Muscle layer of colon (tissue), 2 donors: ENCODE results near the gene GRB7.
A peak's percentile ranks its signal among the peaks of the same experiment; 100 is the strongest.
"Not testable (repeated sequence)": the region's sequence is repeated elsewhere in the genome, so short reads cannot be mapped to it uniquely, and the experiment has no call there.

ENCODE experiments used
- H3K27ac ChIP-seq: one replicate; pipeline ENCODE4 v1.7.0; 2013; ENCODE audit warnings: low read depth, mild to moderate bottlenecking, low read length, moderate library complexity
- H3K27me3 ChIP-seq, 2 donors: one replicate each; pipeline ENCODE4 v1.7.0; 2013; ENCODE audit warnings: low read length in 2 of 2, mild to moderate bottlenecking in 2 of 2; ENCODE audit not compliant: insufficient read depth in 2 of 2, control insufficient read depth in 1 of 2
- H3K36me3 ChIP-seq: one replicate; pipeline ENCODE4 v1.7.0; 2013; ENCODE audit warnings: mild to moderate bottlenecking, low read length; ENCODE audit not compliant: insufficient read depth
- H3K4me1 ChIP-seq: one replicate; pipeline ENCODE4 v1.7.0; 2013; ENCODE audit warnings: mild to moderate bottlenecking, low read length; ENCODE audit not compliant: insufficient read depth
- H3K4me3 ChIP-seq, 2 donors: one replicate each; pipeline ENCODE4 v1.7.0; 2013; ENCODE audit warnings: low read length in 2 of 2, low read depth in 1 of 2, mild to moderate bottlenecking in 1 of 2, moderate library complexity in 1 of 2
- H3K9ac ChIP-seq: one replicate; pipeline ENCODE4 v1.7.0; 2013; ENCODE audit warnings: low read length
- H3K9me3 ChIP-seq: one replicate; pipeline ENCODE4 v1.7.0; 2013; ENCODE audit warnings: mild to moderate bottlenecking, low read length
- donor health status: abdominal sarcoma.
- donor health status: Adenocarcinoma of cecum.

GRB7 gene

GRCh38 chr17:39737760-39738567 is at the start of gene GRB7:
TSS of gene GRB7 (plus strand) at chr17:39737938. CDS start at chr17:39742302, 4,364 bp downstream.
- H3K4me3 ChIP-seq = no peak within 1 kb of the TSS
- H3K36me3 ChIP-seq = no peaks in the 10 kb centered on the region
- peaks cover 24 to 71% of the 10 kb centered on the region in 2 donors for H3K27me3 ChIP-seq
- no peaks in the 10 kb centered on the region for H3K9me3 ChIP-seq
- no peak within 1 kb of the TSS for H3K9ac ChIP-seq
- peaks cover 9% of the 10 kb centered on the region for H3K4me1 ChIP-seq
- H3K27ac ChIP-seq = no peak within 1 kb of the TSS

DNA sequence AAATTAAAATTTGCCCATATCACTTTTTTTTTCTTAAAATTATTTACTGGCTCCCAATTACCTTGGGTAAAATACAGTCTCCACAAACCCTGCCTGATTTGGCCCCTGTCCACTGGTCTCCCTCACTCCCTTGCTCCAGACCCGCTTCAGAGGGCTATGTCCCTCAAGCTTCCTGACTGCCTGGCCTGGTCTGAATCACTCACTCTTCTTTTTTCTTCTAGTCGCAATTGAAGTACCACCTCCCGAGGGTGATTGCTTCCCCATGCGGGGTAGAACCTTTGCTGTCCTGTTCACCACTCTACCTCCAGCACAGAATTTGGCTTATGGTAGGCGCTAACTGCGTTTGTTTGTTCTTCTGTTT is 49.3 kb upstream of the GRB7 start:
- peaks cover 15% of the 10 kb centered on the region for H3K4me1 ChIP-seq
- peaks cover 11% of the 10 kb centered on the region for H3K36me3 ChIP-seq
- no peaks in the 10 kb centered on the region for H3K9me3 ChIP-seq
- H3K9ac ChIP-seq = no peak overlapping the region
- peak overlapping the region; percentile 81 for H3K27ac ChIP-seq
- no peaks in the 10 kb centered on the region for H3K27me3 ChIP-seq
- peak overlapping the region; percentile 91 to 95 for H3K4me3 ChIP-seq

DNA sequence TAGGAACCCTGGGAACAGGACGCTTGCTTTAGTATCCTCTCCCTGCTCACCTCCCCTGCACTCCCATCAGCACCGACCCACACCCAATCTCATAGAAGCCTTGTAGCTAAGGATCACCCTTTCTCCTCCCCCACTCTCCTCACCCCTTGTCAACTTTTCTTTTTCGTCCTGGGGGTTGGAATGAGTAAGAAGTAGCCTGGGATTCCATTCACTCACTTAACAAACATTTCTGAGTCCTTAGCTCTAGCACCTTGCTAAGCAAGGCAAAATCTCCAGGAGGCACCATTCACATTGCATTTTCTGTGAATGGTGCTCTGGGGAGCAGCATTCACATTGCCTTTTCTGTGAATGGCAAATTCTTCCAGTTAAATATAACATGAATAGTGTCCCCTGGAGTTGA is 48.8 kb upstream of the GRB7 start:
- Histone ChIP-seq H3K4me1 (peaks cover 15% of the 10 kb centered on the region), H3K36me3 (peaks cover 9% of the 10 kb centered on the region), H3K9ac (no peak overlapping the region), H3K9me3 (no peaks in the 10 kb centered on the region), H3K27ac (no peak overlapping the region), H3K27me3 (no peaks in the 10 kb centered on the region), H3K4me3 (peak overlapping the region in 1 of 2 donors; percentile 91)

DNA sequence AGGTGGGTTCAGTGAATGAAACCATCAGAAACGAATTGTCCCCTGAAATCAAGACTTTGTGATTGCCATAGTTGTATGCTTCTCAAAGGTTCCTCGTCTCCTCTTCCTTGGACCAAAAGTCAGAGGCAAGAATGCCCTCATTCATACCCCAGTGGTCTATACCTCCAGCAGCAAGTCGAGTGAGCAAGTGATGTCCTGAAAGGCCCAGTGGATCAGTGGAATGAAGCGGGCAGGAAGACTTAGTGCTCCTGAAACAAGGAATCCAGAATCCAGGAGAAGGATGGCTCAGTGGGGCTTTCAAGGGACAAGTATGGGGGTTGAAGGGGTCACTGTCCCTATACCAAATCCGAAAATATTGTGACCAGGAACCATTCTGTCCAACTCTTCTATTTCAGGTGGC is 43.1 kb upstream of the GRB7 start:
- Histone ChIP-seq H3K27me3 (no peaks in the 10 kb centered on the region), H3K9ac (no peak overlapping the region)

DNA sequence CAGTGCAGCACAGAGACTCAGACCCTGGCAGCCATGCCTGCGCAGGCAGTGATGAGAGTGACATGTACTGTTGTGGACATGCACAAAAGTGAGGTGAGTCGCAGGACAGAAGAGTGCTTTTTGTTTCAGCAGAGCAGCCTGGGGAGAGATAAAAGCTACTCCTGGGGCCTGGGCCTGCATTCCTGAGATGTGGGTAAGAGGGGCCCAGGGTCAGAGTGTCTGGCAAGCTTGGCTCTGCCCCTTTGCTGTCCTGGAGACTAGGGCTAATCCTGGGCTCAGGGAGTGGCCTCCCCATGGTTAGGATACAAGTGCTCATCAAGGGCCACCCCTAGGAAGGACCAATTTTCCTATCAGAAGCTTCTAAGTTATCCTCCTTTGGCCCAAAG is 42.7 kb upstream of the GRB7 start:
- H3K27me3 ChIP-seq = no peaks in the 10 kb centered on the region
- H3K9me3 ChIP-seq = no peaks in the 10 kb centered on the region
- H3K4me1 ChIP-seq = peaks cover 6% of the 10 kb centered on the region
- no peak overlapping the region for H3K27ac ChIP-seq
- no peak overlapping the region for H3K4me3 ChIP-seq
- H3K9ac ChIP-seq = no peak overlapping the region
- no peaks in the 10 kb centered on the region for H3K36me3 ChIP-seq

More for the DNA sequence above, 43.1 kb upstream of the GRB7 start:
- H3K4me1 ChIP-seq = peaks cover 6% of the 10 kb centered on the region
- no peaks in the 10 kb centered on the region for H3K36me3 ChIP-seq
- H3K4me3 ChIP-seq = no peak overlapping the region
- H3K27ac ChIP-seq = no peak overlapping the region
- no peaks in the 10 kb centered on the region for H3K9me3 ChIP-seq

DNA sequence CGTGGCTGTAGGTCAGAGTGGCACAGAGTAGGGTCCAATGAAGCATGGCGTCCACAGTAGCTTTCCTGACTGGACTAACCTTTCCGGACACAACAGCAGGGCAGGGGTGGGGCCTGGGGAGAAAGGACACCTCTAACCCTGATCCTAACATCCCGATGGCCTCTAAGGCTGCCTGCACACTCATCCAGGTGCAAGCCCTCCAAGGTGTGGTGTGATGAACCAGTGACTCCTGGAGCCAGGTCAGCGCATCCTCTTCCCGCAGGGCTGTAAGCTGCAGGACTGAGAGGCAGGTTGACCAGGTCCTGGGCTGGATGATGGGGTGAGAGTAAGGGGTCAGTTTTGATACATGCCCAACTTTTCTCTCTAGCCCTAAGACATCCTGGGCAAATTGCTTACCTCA is 41.0 kb upstream of the GRB7 start:
- Histone ChIP-seq H3K4me1 (peaks cover 13% of the 10 kb centered on the region), H3K4me3 (no peak overlapping the region), H3K27me3 (no peaks in the 10 kb centered on the region), H3K9ac (no peak overlapping the region), H3K27ac (no peak overlapping the region), H3K36me3 (no peaks in the 10 kb centered on the region), H3K9me3 (no peaks in the 10 kb centered on the region)

DNA sequence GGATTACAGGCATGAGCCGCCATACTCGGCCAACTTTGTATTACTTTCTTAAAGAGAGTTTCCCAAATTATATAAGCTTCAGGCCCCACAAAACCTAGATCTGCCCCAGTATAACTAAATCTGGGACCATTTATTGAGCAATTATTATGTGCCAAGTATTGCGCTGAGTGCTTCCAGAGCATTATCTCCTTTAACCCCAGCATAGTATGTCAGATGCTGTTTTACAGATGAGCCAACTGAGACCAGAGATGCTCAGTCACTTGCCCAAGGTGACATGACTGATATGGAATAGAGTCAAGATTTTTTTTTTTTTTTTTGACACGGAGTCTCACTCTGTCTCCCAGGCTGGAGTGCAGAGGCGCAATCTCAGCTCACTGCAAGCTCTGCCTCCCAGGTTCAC is 39.8 kb upstream of the GRB7 start:
- Histone ChIP-seq H3K9ac (no peak overlapping the region), H3K36me3 (no peaks in the 10 kb centered on the region), H3K27ac (no peak overlapping the region), H3K9me3 (no peaks in the 10 kb centered on the region), H3K4me1 (peaks cover 13% of the 10 kb centered on the region), H3K4me3 (no peak overlapping the region), H3K27me3 (no peaks in the 10 kb centered on the region)

GRCh38 chr17:39699157-39699817 is 38.5 kb upstream of the GRB7 start:
- H3K27ac ChIP-seq = peak overlapping the region; percentile 86
- not testable (repeated sequence) for H3K36me3 ChIP-seq, H3K27me3 ChIP-seq, H3K9me3 ChIP-seq
- peak overlapping the region; percentile 67 to 87 for H3K4me3 ChIP-seq
- H3K9ac ChIP-seq = peak overlapping the region; percentile 7
- peaks cover 13% of the 10 kb centered on the region for H3K4me1 ChIP-seq

DNA sequence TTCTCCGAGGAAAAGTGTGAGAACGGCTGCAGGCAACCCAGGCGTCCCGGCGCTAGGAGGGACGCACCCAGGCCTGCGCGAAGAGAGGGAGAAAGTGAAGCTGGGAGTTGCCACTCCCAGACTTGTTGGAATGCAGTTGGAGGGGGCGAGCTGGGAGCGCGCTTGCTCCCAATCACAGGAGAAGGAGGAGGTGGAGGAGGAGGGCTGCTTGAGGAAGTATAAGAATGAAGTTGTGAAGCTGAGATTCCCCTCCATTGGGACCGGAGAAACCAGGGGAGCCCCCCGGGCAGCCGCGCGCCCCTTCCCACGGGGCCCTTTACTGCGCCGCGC is 38.0 kb upstream of the GRB7 start, which contains the start of gene ERBB2:
ERBB2 (plus strand) TSS at position 247 of the 330 bp plus-strand sequence. CDS start 175 bp downstream, outside the sequence.
- peak within 1 kb of the TSS; percentile 67 to 87 for H3K4me3 ChIP-seq
- no peaks in the 10 kb centered on the region for H3K27me3 ChIP-seq
- H3K9ac ChIP-seq = peak within 1 kb of the TSS; percentile 7
- no peaks in the 10 kb centered on the region for H3K9me3 ChIP-seq
- H3K27ac ChIP-seq = peak within 1 kb of the TSS; percentile 86
- no peaks in the 10 kb centered on the region for H3K36me3 ChIP-seq
- peaks cover 17% of the 10 kb centered on the region for H3K4me1 ChIP-seq

DNA sequence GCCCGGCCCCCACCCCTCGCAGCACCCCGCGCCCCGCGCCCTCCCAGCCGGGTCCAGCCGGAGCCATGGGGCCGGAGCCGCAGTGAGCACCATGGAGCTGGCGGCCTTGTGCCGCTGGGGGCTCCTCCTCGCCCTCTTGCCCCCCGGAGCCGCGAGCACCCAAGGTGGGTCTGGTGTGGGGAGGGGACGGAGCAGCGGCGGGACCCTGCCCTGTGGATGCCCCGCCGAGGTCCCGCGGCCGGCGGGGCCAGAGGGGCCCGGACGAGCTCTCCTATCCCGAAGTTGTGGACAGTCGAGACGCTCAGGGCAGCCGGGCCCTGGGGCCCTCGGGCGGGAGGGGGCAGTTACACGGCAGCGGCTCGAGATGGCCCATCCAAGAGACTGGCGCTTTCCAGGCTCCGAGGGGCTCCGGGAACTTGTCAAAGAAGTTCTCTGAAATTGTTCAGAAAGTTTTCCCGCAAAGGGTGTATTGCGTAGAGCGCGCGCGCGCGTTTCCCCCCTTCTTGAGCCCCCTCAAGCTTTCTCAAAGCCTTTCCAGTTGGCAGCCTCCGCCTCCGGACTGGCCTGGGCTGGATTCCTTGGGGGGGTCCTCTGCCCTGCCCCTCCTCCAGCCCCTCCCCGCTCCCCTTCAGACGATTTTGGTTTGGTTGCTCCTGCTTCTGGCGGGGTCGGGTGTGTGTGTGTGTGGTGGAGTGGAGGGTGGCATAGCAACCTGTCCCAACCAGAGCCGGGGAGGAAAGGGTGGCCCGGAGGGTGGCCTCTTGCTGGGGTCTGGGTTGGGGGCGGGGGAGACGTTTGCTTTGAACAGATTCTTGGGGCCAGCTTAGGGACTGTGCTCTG is 37.4 kb upstream of the GRB7 start:
- Histone ChIP-seq H3K27me3 (no peaks in the 10 kb centered on the region), H3K9me3 (no peaks in the 10 kb centered on the region), H3K36me3 (no peaks in the 10 kb centered on the region), H3K9ac (peak overlapping the region; percentile 7), H3K4me1 (peaks cover 21% of the 10 kb centered on the region), H3K4me3 (peak overlapping the region; percentile 67 to 87), H3K27ac (peak overlapping the region; percentile 86)

- no peaks in the 10 kb centered on the region for H3K9me3 ChIP-seq
- H3K36me3 ChIP-seq = no peaks in the 10 kb centered on the region
- H3K4me1 ChIP-seq = peaks cover 21% of the 10 kb centered on the region
- no peaks in the 10 kb centered on the region for H3K27me3 ChIP-seq
- peak overlapping the region; percentile 67 to 87 for H3K4me3 ChIP-seq
- H3K9ac ChIP-seq = peak overlapping the region; percentile 7
- no peak overlapping the region for H3K27ac ChIP-seq
Observed at GRCh38 chr17:39701012-39701783, 36.5 kb upstream of the GRB7 start.
